ENCODE measurements around the gene EFCAB10. TPM values are rescaled to one million over a fixed set of nuclear protein-coding genes. Genes with fewer than 3 reads are reported as not detected.
A peak's percentile ranks its signal among the peaks of the same experiment; 100 is the strongest.

EFCAB10 gene
- total RNA-seq (2014; rRNA removed; shearing (Covaris generic)): 2.9 and 3.6 TPM in 2 replicates
- polyA plus RNA-seq (2014; cell fraction: nucleus; rRNA removed): 0.96 and 1.4 TPM in 2 replicates

- DNase-seq (ENCODE audit: extremely low read depth, low read depth): peak; percentile 75
Observed at GRCh38 chr7:105581066-105581811, at the start of gene EFCAB10. Gene EFCAB10, minus strand, starts transcription at chr7:105581493. Its CDS starts 30 bp downstream, at chr7:105581463.

DNA sequence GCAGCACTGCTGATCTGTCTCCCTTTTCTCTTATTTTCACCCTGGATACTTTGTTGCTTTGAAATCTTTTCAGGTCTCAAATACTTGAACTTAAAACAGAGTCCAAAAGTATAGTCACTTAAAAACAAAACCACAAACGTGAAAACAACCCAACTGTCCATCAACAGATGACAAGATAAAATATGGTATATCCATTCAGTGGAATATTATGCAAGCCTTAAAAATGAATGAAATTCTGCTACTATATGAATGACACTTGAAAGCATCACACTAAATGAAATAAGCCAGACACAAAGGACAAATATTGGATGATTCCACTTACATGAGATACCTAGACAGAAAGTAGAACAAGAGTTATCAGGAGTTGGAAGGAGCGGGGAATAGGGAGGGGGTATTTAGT is 44.7 kb upstream of the EFCAB10 start:
- no peak for DNase-seq (ENCODE audit: extremely low read depth, low read depth)

- DNase-seq (ENCODE audit: extremely low read depth, low read depth): no peak
Observed at GRCh38 chr7:105623906-105624305, 42.6 kb upstream of the EFCAB10 start.

- DNase-seq (ENCODE audit: extremely low read depth, low read depth): no peak
Observed at GRCh38 chr7:105623378-105623777, 42.1 kb upstream of the EFCAB10 start.

DNA sequence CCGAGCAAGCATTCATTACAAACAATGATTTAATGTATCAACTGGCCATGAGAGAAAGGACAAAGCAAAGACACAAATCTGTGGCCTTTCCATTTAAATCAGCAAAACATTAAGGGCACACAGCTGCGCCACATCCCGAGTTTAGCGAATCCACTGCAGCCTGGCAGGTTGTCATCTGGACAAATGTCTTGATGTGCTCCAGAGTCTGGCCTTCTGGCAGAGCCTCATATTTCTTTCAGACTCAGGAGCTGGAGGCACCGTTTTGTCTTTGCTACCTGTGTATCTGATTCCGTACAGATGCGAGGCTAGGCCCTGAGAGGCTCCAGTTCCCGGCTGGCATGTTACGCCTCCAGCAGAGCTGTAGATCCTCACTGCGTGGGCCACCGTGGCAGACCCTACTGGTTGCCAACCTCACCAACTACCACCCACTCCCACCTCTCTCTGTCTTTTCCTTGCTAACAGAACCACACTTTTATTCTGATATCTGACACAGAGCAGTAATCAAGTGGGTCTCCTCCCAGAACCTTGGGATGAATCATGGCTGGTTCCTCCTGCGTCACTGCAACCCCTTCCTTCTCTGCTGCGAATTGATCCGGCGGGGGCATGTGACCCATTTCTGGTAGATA is 40.9 kb upstream of the EFCAB10 start:
- DNase-seq (ENCODE audit: extremely low read depth, low read depth): no peak

DNA sequence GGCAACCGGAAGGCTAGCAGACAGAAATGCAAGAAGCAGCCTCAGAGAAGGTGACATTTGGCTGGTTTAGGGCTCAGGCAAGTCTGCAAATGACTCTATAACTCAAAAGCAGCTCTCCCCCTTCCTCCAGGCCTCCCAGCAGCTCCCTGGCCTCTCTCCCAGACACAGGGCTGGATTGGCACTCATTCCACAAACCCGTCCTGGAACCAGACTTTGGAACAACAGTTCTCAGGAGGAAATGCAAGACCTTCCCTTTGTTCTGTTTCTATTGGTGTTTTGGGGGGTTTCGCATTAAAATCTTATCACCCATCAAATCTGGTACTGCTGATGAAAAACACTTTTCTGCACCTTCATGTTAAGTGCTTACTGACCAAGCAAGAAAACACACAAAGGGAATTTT is 40.3 kb upstream of the EFCAB10 start:
- no peak for DNase-seq (ENCODE audit: extremely low read depth, low read depth)

DNA sequence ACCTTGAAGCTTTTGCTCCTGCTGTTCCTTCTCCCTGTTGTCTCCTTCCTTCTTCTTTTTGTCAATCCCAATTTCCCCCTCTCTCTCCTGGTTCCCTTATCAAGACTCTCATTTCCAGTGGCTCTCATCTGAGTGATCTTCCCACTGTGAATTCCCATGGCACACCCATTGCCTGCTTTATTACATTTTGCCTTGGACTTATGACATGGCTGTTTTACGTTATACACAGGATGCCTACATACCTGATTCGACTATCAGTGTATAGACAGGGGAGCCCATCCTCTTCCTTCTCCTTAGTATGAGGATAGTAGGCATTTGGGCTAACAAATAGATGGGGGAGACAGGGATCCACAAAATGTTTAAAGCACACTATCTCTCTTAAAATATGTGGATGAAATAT is 39.9 kb upstream of the EFCAB10 start:
- DNase-seq (ENCODE audit: extremely low read depth, low read depth): no peak

DNA sequence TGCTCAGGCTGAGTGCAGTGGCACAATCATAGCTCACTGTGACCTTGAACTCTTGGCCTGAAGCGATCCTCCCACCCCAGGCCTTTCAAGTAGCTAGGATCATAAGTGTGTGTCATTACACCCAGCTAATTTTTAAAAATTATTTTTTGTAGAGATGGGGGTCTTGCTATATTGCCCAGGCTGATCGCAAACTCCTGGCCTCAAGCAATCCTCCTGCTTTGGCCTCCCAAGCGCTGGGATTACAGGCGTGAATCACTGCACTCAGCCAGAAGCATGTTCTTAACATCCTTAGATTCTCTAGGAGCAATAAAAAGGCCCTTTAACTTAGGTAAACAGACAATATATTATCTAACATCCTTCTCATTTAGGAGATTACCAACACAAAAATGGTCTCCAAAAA is 38.3 kb upstream of the EFCAB10 start:
- no peak for DNase-seq (ENCODE audit: extremely low read depth, low read depth)

- no peak for DNase-seq (ENCODE audit: extremely low read depth, low read depth)
Observed at GRCh38 chr7:105618016-105618296, 36.7 kb upstream of the EFCAB10 start.

GRCh38 chr7:105617280-105618015 is 36.2 kb upstream of the EFCAB10 start:
- no peak for DNase-seq (ENCODE audit: extremely low read depth, low read depth)

DNA sequence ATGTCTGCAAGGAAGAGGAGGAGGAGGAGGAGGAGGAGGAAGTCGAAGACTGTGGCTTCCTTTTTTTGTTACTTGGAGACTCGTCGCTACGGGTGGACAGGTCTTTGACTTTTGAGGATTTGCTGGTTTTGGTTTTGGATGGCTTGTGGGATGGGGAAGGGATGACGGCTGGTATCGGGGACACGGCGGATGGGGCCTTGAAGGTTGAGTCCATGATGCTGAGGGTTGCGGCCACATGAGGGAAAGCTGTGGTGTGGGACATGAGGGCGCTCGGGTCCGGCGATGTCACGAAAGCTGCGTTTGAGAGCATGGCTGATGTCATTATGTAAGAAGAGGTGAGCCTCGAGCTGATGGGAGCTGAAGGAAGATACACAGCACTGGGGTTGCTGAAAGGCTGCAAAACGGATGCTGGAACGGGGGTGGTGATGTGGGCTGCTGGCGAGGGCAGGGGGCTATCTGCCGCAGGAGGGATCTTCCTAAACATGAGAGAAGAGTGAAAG is 33.1 kb upstream of the EFCAB10 start:
- no peak for DNase-seq (ENCODE audit: extremely low read depth, low read depth)

GRCh38 chr7:105613611-105614330 is 32.5 kb upstream of the EFCAB10 start:
- DNase-seq (ENCODE audit: extremely low read depth, low read depth): no peak

DNA sequence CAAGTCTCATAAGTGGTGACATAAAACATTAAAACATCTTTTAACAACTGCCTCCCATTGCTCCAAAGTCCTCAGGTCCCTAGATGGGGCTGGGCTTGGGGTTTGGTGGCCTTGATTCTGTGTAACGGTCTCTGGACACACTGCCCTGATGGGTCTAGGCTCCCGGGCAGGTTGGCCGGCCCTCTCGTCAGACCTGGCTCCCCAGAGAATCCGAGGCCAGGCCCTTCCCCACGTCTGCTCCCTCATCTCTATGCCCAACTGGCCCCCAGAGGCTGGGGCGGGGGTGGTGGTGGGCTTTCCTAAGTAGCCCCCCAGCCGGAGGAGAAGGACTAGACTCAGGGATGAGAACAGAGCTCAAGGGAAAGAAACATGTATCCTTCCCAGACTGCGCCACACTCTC is 31.5 kb upstream of the EFCAB10 start:
- no peak for DNase-seq (ENCODE audit: extremely low read depth, low read depth)

DNA sequence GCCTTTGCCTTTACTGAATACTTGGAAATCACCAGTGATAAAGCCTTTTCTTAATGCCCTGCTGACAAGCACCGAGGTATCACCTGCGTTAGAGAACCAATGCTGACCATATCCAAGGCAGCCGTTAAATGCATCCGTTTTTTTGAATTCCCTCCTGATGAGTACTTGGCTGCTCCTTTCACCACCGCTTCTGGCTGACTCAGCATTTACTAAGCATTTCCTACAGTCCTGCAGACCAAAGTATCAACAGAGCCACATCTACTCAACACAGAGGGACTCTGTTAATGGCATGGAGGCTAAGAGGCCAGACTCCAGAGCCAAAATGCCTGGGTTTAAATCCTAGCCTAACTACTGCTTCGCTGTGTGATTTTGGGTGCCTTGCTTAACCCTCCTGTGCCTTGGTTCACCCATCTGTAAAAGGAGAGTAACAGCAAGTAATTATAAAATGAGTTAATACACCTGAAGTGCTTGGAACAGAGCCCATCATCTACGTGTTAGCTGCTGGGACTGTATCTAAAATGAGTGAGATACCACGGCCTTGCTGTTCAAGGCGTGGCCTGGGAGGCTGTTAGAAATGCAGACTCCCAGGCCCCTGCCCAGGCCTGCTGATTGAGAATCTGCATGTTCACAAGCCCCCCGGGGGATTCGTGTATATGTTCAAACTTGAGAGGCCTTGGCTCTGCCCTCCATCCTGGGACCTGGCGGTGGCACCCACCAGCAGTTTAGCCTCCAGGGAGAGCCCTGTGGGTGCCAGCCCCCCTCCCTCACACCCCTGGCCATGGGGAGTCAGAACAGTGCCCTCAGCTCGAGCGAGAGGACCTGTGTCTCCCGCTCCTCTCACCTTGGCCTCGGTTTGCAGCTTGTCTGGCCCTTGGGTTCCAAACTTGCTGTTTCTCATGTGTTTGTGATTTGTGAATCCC is 30.8 kb upstream of the EFCAB10 start:
- no peak for DNase-seq (ENCODE audit: extremely low read depth, low read depth)

GRCh38 chr7:105610165-105610930 is 29.1 kb upstream of the EFCAB10 start:
- DNase-seq (ENCODE audit: extremely low read depth, low read depth): no peak

- DNase-seq (ENCODE audit: extremely low read depth, low read depth): no peak
Observed at GRCh38 chr7:105602325-105603305, 21.3 kb upstream of the EFCAB10 start.

DNA sequence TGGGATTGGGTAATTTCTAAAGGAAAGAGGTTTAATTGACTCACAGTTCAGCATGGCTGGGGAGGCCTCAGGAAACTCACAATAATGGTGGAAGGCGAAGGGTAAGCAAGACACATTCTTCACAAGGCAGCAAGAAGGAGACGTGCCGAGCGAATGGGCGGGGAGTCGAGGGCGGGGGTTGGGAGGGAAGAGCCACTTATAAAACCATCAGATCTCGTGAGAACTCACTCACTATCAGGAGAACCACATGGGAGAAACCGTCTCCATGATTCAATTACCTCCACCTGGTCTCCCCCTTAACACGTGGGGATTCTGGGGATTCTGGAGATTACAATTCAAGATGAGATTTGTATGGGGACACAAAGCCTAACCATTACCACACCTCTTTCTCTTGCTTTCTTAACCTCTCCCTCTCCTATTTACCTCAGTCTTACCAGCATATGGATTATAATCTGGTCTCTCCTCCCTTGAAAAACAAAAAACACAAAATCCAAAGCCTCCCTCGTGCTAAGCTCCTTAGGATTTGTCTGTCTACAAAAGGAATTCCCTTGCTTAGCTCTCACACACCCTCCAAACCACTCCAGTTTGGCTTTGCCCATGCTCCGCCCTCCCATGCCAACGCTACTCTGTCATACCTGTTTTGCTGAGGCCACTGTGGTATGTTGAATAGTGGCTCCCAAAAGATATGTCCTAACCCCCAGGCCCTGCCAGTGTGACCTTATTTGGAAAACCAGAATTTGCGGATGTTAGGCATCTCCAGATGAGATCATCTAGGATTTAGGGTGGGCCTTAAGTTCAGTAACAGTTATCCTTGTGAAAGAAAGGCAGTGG is 19.6 kb upstream of the EFCAB10 start:
- DNase-seq (ENCODE audit: extremely low read depth, low read depth): no peak
